Stimulated activated CD8-positive, alpha-beta memory T cell treated with anti-CD3 and anti-CD28 coated beads, Interleukin-4, amount 100 ng/mL, for 4 hours (primary cell): ENCODE results near the gene CTDP1.

Source experiments
- DNase-seq, 2 donors: peaks; one replicate each; pipeline ENCODE4 v3.0.0-alpha.2; 2020; ENCODE audit warnings: low read depth in 2 of 2, low spot score in 1 of 2

The CTDP1 gene

GRCh38 chr18:79790996-79791972 is 111.7 kb downstream of the CTDP1 start:
- DNase-seq, result no peak

- DNase-seq, result no peak
These were observed 112.7 kb downstream of the CTDP1 start for GRCh38 chr18:79792096-79792987.

GRCh38 chr18:79792988-79793355 is 113.4 kb downstream of the CTDP1 start:
- DNase-seq, result no peak

- no peak for DNase-seq
These were observed 115.2 kb downstream of the CTDP1 start for GRCh38 chr18:79794846-79795245.

- DNase-seq, result no peak
These were observed 115.8 kb downstream of the CTDP1 start for GRCh38 chr18:79795446-79795845.

- no peak for DNase-seq
These were observed 116.4 kb downstream of the CTDP1 start for GRCh38 chr18:79796016-79796415.

GRCh38 chr18:79796531-79797405 is 117.2 kb downstream of the CTDP1 start:
- DNase-seq, result no peak

- no peak for DNase-seq
These were observed 118.1 kb downstream of the CTDP1 start, which contains the start of gene KCNG2 for GRCh38 chr18:79797518-79798345. Gene KCNG2 (plus strand): TSS chr18:79797938. CDS start chr18:79863668, 65,730 bp downstream.

- DNase-seq, result no peak
These were observed 118.9 kb downstream of the CTDP1 start for GRCh38 chr18:79798346-79798998.

- DNase-seq, result no peak
These were observed 119.4 kb downstream of the CTDP1 start for GRCh38 chr18:79798999-79799370.

- DNase-seq, result no peak
These were observed 120.2 kb downstream of the CTDP1 start for GRCh38 chr18:79799619-79800370.

GRCh38 chr18:79800371-79801180 is 121.0 kb downstream of the CTDP1 start:
- DNase-seq, result no peak

- DNase-seq, result no peak
These were observed 121.6 kb downstream of the CTDP1 start for GRCh38 chr18:79801217-79801616.

GRCh38 chr18:79801641-79802040 is 122.0 kb downstream of the CTDP1 start:
- DNase-seq, result no peak

GRCh38 chr18:79802298-79802697 is 122.7 kb downstream of the CTDP1 start:
- DNase-seq, result no peak

- DNase-seq, result no peak
These were observed 124.0 kb downstream of the CTDP1 start for GRCh38 chr18:79803611-79804051.
